Measurements from ENCODE around the gene RICTOR.
"Not testable (repeated sequence)": the region's sequence is repeated elsewhere in the genome, so short reads cannot be mapped to it uniquely, and the experiment has no call there.

Gene RICTOR

DNA sequence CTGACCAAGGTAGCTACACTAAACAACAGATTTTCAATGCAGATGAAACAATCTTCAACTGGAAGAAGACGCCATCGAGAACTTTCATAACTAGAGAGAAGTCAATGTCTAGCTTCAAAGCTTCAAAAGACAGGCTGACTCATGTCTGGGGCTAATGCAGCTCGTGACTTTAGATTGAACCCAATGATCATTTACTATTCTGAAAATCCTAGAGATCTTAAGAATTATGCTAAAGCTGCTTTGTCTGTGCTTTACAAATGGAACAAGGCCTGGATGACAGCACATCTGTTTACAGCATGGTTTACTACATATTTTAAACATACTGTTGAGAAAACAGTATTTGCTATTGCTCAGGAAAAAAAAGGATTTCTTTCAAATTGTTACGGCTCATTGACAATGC, 54.9 kb downstream of the RICTOR start:
- no peak overlapping the region for H3K4me3 ChIP-seq (ENCODE audit: low read length)
- no peak for TF ChIP-seq ZNF274 (IDR thresholded peaks at IDR 0.05; ENCODE audit: low read depth, low read length)

GRCh38 chr5:39017504-39017903, 56.7 kb downstream of the RICTOR start:
- no peak for TF ChIP-seq ZNF274 (IDR thresholded peaks at IDR 0.05; ENCODE audit: low read depth, low read length)
- no peak overlapping the region for H3K4me3 ChIP-seq (ENCODE audit: low read length)

- H3K4me3 ChIP-seq (ENCODE audit: low read length), result no peak overlapping the region
- TF ChIP-seq ZNF274 (IDR thresholded peaks at IDR 0.05; ENCODE audit: low read depth, low read length), result no peak
Measured at GRCh38 chr5:39016587-39017275, 57.5 kb downstream of the RICTOR start.

GRCh38 chr5:39015743-39016586, 58.2 kb downstream of the RICTOR start:
- no peak overlapping the region for H3K4me3 ChIP-seq (ENCODE audit: low read length)
- TF ChIP-seq ZNF274 (IDR thresholded peaks at IDR 0.05; ENCODE audit: low read depth, low read length), result no peak

- no peak for TF ChIP-seq ZNF274 (IDR thresholded peaks at IDR 0.05; ENCODE audit: low read depth, low read length)
- H3K4me3 ChIP-seq (ENCODE audit: low read length), result no peak overlapping the region
Measured at GRCh38 chr5:39014561-39014960, 59.6 kb downstream of the RICTOR start.

GRCh38 chr5:39013938-39014337, 60.3 kb downstream of the RICTOR start:
- no peak for TF ChIP-seq ZNF274 (IDR thresholded peaks at IDR 0.05; ENCODE audit: low read depth, low read length)
- no peak overlapping the region for H3K4me3 ChIP-seq (ENCODE audit: low read length)

DNA sequence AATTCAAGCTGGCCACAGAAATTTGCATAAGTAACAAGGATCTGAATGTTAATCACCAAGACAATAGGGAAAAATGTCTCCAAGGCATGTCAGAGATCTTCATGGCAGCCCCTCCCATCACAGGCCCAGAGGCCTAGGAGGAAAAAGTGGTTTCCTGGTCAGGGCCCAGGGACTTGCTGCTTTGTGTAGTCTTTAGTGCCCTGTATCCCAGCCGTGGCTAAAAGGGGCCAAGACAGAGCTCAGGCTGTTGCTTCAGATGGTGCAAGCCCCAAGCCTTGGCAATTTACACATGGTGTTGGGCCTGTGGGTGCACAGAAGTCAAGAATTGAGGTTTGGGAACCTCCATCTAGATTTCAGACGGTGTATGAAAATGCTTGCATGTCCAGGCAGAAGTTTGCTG, 63.2 kb downstream of the RICTOR start:
- not testable (repeated sequence) for H3K4me3 ChIP-seq (ENCODE audit: low read length)

- no peak overlapping the region for H3K4me3 ChIP-seq (ENCODE audit: low read length)
- TF ChIP-seq ZNF274 (IDR thresholded peaks at IDR 0.05; ENCODE audit: low read depth, low read length), result no peak
Measured at GRCh38 chr5:39009981-39010380, 64.2 kb downstream of the RICTOR start.

DNA sequence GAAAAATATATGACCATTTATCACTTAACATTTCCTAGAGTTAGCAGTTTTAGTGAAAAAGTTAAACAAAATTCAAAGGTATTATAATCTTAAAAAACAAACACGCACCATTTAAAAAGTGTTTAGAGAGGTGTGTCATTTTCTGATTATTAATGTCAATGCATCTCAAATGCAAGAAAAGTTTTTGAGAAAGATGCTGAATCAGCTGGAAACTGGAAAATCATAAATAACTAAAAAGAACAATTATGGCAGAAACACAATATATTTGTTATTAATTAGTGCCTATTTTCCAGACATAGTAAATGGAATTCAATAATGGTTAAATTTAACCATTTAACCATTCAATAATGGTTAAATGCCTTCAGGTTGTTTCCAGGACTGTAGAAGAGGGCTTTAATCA, 64.9 kb downstream of the RICTOR start:
- no peak overlapping the region for H3K4me3 ChIP-seq (ENCODE audit: low read length)
- TF ChIP-seq ZNF274 (IDR thresholded peaks at IDR 0.05; ENCODE audit: low read depth, low read length), result no peak

- H3K4me3 ChIP-seq (ENCODE audit: low read length), result no peak overlapping the region
- TF ChIP-seq ZNF274 (IDR thresholded peaks at IDR 0.05; ENCODE audit: low read depth, low read length), result no peak
Measured at GRCh38 chr5:39006650-39007049, 67.5 kb downstream of the RICTOR start.

DNA sequence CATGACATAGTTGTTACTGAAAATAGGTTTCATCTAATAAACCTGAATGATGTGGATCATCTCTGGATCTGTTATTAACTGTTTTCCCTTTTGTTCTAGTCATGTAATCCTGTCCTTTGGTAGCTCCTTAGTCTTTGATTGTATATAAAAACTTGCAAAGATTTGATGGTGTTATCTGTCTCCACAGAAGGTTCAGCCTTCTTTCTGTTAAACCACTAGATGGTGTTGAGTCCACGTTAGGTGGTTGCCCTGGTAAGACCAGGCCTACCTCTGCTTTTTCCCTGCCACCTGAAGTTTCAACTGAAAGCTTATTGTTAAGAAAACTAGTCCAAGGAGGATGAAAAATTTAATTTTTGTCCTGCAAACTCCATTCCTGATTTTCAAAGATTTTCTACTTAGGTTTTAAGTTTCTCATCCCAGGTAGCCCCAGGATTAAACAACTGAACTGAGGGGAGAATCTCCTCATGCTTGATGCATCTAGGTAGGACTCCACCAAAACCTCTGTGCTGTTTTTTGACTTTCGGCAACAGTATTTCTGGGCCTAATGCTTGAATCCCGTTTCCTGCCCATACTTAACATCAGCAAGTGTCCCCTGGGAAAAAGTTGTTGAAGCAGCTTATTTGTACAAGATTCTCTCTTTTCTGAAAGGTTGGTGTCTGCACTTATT, 68.5 kb downstream of the RICTOR start:
- H3K4me3 ChIP-seq (ENCODE audit: low read length), result no peak overlapping the region
- TF ChIP-seq ZNF274 (IDR thresholded peaks at IDR 0.05; ENCODE audit: low read depth, low read length), result no peak

DNA sequence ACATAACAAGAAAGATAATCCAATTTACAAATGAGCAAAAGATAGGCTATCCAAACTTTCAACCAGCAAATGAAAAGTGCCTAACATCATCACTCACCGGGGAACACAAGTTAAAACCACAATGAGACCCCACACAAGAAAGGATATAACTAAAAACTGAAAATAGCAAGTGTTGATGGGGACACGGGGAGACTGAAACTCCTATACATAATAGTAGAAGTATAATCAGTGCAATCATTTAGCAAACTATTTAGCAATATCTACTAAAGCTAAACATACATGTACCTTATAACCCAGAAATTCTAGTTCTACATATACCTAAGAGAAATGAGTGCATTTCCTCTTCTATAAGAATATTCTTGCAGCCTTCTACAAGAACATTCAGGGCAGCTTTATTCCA, 72.5 kb downstream of the RICTOR start:
- TF ChIP-seq ZNF274 (IDR thresholded peaks at IDR 0.05; ENCODE audit: low read depth, low read length), result no peak

DNA sequence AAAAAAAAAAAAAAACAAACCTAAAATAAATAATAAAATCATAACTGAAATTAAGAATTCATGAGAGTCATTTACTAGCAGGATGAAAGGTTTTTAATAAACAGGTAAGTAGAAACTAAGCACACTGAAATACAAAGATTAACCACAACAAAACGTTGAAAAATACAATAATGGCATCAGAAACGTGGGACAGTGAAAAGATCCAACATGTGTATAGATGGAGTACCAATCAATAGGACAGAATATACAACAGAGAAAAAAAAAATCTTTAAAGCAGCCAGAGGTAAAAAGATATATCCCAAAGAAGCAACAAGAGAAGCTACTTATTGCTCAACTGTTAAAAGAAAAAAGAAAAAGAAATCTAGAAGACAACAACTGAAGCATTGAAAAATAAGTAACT, 75.2 kb downstream of the RICTOR start:
- no peak overlapping the region for H3K4me3 ChIP-seq (ENCODE audit: low read length)

More for the DNA sequence above, 72.5 kb downstream of the RICTOR start:
- no peak overlapping the region for H3K4me3 ChIP-seq (ENCODE audit: low read length)

GRCh38 chr5:38997591-38997990, 76.6 kb downstream of the RICTOR start:
- no peak for TF ChIP-seq ZNF274 (IDR thresholded peaks at IDR 0.05; ENCODE audit: low read depth, low read length)
- H3K4me3 ChIP-seq (ENCODE audit: low read length), result no peak overlapping the region

More for the DNA sequence above, 75.2 kb downstream of the RICTOR start:
- TF ChIP-seq ZNF274 (IDR thresholded peaks at IDR 0.05; ENCODE audit: low read depth, low read length), result no peak

DNA sequence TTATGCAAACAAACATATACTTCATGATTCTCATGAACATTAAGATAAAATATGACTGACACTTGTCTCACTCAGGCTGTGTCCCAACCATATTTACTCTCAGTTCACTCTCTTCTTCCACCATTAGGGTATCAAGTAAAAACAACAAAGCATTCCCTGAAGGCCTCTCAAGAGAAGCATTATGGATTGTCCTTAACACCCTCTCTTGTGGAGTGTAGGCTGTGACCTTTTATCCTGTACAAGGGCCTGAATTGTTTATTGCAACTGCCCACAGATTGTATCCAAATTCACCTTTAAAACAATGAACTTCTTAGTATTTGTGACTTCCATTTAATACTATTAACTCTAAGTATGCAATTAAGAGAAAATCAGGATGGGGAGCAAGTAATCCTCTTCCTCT, 78.1 kb downstream of the RICTOR start:
- H3K4me3 ChIP-seq (ENCODE audit: low read length), result no peak overlapping the region
- no peak for TF ChIP-seq ZNF274 (IDR thresholded peaks at IDR 0.05; ENCODE audit: low read depth, low read length)

All from GM08714 (cell line).